ENCODE results near the gene DEAF1. TPM values are rescaled to one million over a fixed set of nuclear protein-coding genes. Genes with fewer than 3 reads are reported as not detected.

The DEAF1 gene
- total and polyA plus RNA-seq, 2 experiments from 2014 or later = 42.6 to 47.8 TPM

DNA sequence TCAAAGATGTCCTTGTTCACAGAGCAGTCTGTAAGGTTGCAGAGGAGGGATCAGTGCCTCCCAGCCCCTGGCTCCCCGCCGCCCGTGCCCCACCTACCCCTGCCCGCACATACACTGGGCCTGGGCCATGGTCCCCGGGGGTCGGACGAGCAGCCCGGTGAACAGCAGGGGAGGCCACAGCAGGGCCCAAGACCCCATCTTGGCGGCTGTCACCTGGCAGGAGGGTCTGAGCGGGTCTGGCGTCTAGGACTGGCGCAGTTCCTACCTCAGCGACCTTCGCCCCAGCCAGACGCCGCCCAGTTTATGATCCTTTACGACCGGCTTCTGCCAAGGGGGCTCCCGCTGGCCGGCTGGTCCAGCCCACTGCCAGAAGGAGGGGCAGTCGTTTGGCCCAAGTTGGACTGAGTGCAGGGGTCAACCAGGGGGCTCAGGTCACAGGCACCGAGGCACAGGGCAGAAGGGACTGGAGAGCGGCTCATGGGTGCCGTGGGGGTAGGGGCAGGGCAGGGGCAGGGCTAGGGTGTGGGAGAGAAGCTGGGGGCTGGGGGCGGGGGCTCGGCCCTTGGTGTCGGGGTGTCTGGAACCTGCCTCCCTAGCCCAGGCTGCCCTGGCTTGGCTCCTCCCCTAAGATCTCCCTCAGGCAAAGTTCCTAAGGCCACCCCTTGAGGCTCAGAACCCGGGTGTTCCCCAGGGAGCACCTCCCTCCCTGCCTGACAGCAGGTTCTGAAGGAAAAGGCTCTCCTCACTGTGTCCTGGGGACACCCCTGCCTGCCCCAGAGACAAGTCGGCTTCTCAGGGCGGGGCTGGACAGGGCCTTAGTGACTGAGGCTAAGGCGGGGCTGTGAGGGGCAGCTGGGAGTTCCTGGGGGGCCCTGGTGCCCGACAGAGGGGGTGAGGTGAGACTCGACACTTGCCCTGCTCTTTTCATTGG is 70.1 kb downstream of the DEAF1 start, which contains the start of gene CDHR5 (continued):
- TF ChIP-seq, protein P1, sequence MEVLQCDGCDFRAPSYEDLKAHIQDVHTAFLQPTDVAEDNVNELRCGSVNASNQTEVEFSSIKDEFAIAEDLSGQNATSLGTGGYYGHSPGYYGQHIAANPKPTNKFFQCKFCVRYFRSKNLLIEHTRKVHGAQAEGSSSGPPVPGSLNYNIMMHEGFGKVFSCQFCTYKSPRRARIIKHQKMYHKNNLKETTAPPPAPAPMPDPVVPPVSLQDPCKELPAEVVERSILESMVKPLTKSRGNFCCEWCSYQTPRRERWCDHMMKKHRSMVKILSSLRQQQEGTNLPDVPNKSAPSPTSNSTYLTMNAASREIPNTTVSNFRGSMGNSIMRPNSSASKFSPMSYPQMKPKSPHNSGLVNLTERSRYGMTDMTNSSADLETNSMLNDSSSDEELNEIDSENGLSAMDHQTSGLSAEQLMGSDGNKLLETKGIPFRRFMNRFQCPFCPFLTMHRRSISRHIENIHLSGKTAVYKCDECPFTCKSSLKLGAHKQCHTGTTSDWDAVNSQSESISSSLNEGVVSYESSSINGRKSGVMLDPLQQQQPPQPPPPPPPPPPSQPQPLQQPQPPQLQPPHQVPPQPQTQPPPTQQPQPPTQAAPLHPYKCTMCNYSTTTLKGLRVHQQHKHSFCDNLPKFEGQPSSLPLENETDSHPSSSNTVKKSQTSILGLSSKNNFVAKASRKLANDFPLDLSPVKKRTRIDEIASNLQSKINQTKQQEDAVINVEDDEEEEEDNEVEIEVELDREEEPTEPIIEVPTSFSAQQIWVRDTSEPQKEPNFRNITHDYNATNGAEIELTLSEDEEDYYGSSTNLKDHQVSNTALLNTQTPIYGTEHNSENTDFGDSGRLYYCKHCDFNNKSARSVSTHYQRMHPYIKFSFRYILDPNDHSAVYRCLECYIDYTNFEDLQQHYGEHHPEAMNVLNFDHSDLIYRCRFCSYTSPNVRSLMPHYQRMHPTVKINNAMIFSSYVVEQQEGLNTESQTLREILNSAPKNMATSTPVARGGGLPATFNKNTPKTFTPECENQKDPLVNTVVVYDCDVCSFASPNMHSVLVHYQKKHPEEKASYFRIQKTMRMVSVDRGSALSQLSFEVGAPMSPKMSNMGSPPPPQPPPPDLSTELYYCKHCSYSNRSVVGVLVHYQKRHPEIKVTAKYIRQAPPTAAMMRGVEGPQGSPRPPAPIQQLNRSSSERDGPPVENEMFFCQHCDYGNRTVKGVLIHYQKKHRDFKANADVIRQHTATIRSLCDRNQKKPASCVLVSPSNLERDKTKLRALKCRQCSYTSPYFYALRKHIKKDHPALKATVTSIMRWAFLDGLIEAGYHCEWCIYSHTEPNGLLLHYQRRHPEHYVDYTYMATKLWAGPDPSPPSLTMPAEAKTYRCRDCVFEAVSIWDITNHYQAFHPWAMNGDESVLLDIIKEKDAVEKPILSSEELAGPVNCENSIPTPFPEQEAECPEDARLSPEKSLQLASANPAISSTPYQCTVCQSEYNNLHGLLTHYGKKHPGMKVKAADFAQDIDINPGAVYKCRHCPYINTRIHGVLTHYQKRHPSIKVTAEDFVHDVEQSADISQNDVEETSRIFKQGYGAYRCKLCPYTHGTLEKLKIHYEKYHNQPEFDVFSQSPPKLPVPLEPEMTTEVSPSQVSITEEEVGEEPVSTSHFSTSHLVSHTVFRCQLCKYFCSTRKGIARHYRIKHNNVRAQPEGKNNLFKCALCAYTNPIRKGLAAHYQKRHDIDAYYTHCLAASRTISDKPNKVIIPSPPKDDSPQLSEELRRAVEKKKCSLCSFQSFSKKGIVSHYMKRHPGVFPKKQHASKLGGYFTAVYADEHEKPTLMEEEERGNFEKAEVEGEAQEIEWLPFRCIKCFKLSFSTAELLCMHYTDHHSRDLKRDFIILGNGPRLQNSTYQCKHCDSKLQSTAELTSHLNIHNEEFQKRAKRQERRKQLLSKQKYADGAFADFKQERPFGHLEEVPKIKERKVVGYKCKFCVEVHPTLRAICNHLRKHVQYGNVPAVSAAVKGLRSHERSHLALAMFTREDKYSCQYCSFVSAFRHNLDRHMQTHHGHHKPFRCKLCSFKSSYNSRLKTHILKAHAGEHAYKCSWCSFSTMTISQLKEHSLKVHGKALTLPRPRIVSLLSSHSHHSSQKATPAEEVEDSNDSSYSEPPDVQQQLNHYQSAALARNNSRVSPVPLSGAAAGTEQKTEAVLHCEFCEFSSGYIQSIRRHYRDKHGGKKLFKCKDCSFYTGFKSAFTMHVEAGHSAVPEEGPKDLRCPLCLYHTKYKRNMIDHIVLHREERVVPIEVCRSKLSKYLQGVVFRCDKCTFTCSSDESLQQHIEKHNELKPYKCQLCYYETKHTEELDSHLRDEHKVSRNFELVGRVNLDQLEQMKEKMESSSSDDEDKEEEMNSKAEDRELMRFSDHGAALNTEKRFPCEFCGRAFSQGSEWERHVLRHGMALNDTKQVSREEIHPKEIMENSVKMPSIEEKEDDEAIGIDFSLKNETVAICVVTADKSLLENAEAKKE (CRISPR knock-in tag; IDR thresholded peaks at IDR 0.05) = no peak
- TF ChIP-seq ZNF114 (CRISPR knock-in tag; IDR thresholded peaks at IDR 0.05) (no peak), EZH2 (IDR thresholded peaks at IDR 0.05; ENCODE audit: low read depth, unreplicated experiment) (no peak), POLR2AphosphoS5 (IDR thresholded peaks at IDR 0.05; ENCODE audit: low read depth) (no peak), ETS1 (IDR thresholded peaks at IDR 0.05) (no peak), EZH2phosphoT487 (IDR thresholded peaks at IDR 0.05; ENCODE audit: unreplicated experiment) (no peak), NANOG (IDR thresholded peaks at IDR 0.05; ENCODE audit: borderline replicate concordance) (no peak)

All from GM23338 (cell line).